CD14-positive monocyte (primary cell): Measurements from ENCODE around the gene WWTR1. TPM values are rescaled to one million over a fixed set of nuclear protein-coding genes. Genes with fewer than 3 reads are reported as not detected.

Source experiments
- DNase-seq, 3 donors: peaks; one replicate each; pipeline ENCODE4 v3.0.0-alpha.2; 2011 to 2022
- H2AFZ ChIP-seq: 2 replicates; pipeline ENCODE4 v1.6.0; 2012; ENCODE audit warnings: mild to moderate bottlenecking, low read depth, low read length, inconsistent platforms; ENCODE audit not compliant: insufficient read depth, poor library complexity, severe bottlenecking
- H3K27ac ChIP-seq, 2 donors: 1 replicate in 1 of 2; 2 replicates in 1 of 2; pipeline ENCODE4 v1.5.1; 2012 to 2013; ENCODE audit warnings: low read length in 2 of 2, control low read depth in 1 of 2, inconsistent platforms in 1 of 2, low read depth in 1 of 2, mild to moderate bottlenecking in 1 of 2
- H3K27me3 ChIP-seq, 2 donors: one replicate each; pipeline versions ENCODE4 v1.6.0 to v1.6.1; 2011 to 2013; ENCODE audit warnings: low read length in 2 of 2; ENCODE audit not compliant: control insufficient read depth in 2 of 2, insufficient read depth in 2 of 2
- H3K36me3 ChIP-seq, 2 donors: replicated peaks in 1 of 2; 1 replicate in 1 of 2; 2 replicates in 1 of 2; pipeline versions ENCODE4 v1.5.1 to v1.6.1; 2012 to 2013; ENCODE audit warnings: low read length in 2 of 2, control low read depth in 1 of 2, inconsistent platforms in 1 of 2, mild to moderate bottlenecking in 1 of 2; ENCODE audit not compliant: insufficient read depth in 2 of 2, control insufficient read depth in 1 of 2
- H3K4me1 ChIP-seq, 2 donors: 1 replicate in 1 of 2; 2 replicates in 1 of 2; pipeline versions ENCODE4 v1.5.1 to v1.6.1; 2012 to 2013; ENCODE audit warnings: low read length in 2 of 2, control low read depth in 1 of 2, inconsistent platforms in 1 of 2, mild to moderate bottlenecking in 1 of 2, moderate library complexity in 1 of 2; ENCODE audit not compliant: insufficient read depth in 2 of 2, control insufficient read depth in 1 of 2
- H3K4me2 ChIP-seq: replicated peaks from 2 replicates; pipeline ENCODE3; 2012; ENCODE audit warnings: low read length, moderate library complexity, mild to moderate bottlenecking; ENCODE audit not compliant: poor library complexity, severe bottlenecking; ENCODE audit errors: extremely low read depth
- H3K4me3 ChIP-seq, 3 experiments: fragments of 200-600 bp in 1 of 3; sonication (generic) in 1 of 3; replicated peaks in 1 of 3; 1 replicate in 2 of 3; 2 replicates in 1 of 3; pipeline ENCODE4 v1.5.1; 2011 to 2013; ENCODE audit warnings: low read length in 3 of 3, mild to moderate bottlenecking in 3 of 3, control low read depth in 2 of 3, low read depth in 2 of 3, inconsistent platforms in 1 of 3, moderate library complexity in 1 of 3
- H3K79me2 ChIP-seq: 2 replicates; pipeline ENCODE4 v1.6.0; 2012; ENCODE audit warnings: mild to moderate bottlenecking, control low read depth, inconsistent platforms, low read length, moderate library complexity; ENCODE audit not compliant: insufficient read depth
- H3K9ac ChIP-seq: 2 replicates; pipeline ENCODE4 v1.6.0; 2017; ENCODE audit warnings: low read length, mild to moderate bottlenecking; ENCODE audit not compliant: insufficient read depth, poor library complexity, severe bottlenecking
- H3K9me3 ChIP-seq, 2 donors: replicated peaks in 1 of 2; 1 replicate in 1 of 2; 2 replicates in 1 of 2; pipeline versions ENCODE4 v1.5.1 to v1.6.1; 2012 to 2013; ENCODE audit warnings: low read length in 2 of 2, control low read depth in 1 of 2; ENCODE audit not compliant: control insufficient read depth in 1 of 2, insufficient read depth in 1 of 2
- H4K20me1 ChIP-seq: 2 replicates; pipeline ENCODE4 v1.6.0; 2012; ENCODE audit warnings: mild to moderate bottlenecking, low read length, control low read depth, moderate library complexity; ENCODE audit not compliant: insufficient read depth
- H3K27ac Mint-ChIP-seq, 7 donors: one replicate each; pipeline ENCODE4 v1.8.0; 2020; ENCODE audit warnings: mild to moderate bottlenecking in 7 of 7, mixed read lengths in 7 of 7, moderate library complexity in 6 of 7, inconsistent platforms in 2 of 7
- H3K27me3 Mint-ChIP-seq, 3 donors: one replicate each; pipeline ENCODE4 v1.8.0; 2021 to 2022; ENCODE audit warnings: low read depth in 3 of 3, mild to moderate bottlenecking in 3 of 3, mixed read lengths in 3 of 3, moderate library complexity in 3 of 3, inconsistent platforms in 1 of 3
- H3K36me3 Mint-ChIP-seq, 2 donors: one replicate each; pipeline ENCODE4 v1.8.0; 2020; ENCODE audit warnings: mixed read lengths in 2 of 2, inconsistent platforms in 1 of 2, mild to moderate bottlenecking in 1 of 2
- H3K4me1 Mint-ChIP-seq: one replicate; pipeline ENCODE4 v1.8.0; 2020; ENCODE audit warnings: mild to moderate bottlenecking, mixed read lengths
- H3K4me3 Mint-ChIP-seq, 2 donors: one replicate each; pipeline ENCODE4 v1.8.0; 2020; ENCODE audit warnings: mild to moderate bottlenecking in 2 of 2, mixed read lengths in 2 of 2, moderate library complexity in 1 of 2
- H3K9me3 Mint-ChIP-seq, 7 donors: one replicate each; pipeline ENCODE4 v1.8.0; 2020 to 2022; ENCODE audit warnings: mixed read lengths in 7 of 7, mild to moderate bottlenecking in 6 of 7, moderate library complexity in 6 of 7, inconsistent platforms in 2 of 7
- CTCF ChIP-seq: fragments of 200-600 bp; IDR thresholded peaks from one replicate; pipeline ENCODE4 v1.8.0; 2022; ENCODE audit warnings: antibody characterized with exemption, mild to moderate bottlenecking
- WGBS: methylation state at CpG from one replicate; pipeline ENCODE4 v1.1.5; 2013; ENCODE audit warnings: missing lambda C conversion rate; ENCODE audit not compliant: insufficient coverage; 5-methylcytosine and 5-hydroxymethylcytosine counted together
- intact Hi-C, 2 donors: fragments of 100-400 bp; cut with micrococcal nuclease; formaldehyde crosslinking; loops; one replicate each; pipeline versions ENCODE4 v1.15.0 to v1.15.1; 2023
- polyA plus RNA-seq, 3 donors: library from polyadenylated mRNA; depleted of rRNA in 1 of 3; unstranded in 2 of 3; stranded (reverse) in 1 of 3; fragments of 300-500 nt in 2 of 3; fragments of >200 nt in 1 of 3; fragmentation: Illumina TruSeq in 2 of 3; gene quantifications; 1 replicate in 2 of 3; 2 replicates in 1 of 3; pipeline ENCODE4 v1.2.3, GENCODE V29; 2012 to 2021

Gene WWTR1
- polyA plus RNA-seq, 3 donors, result not detected

- Histone ChIP-seq H4K20me1 (no peaks in the 10 kb centered on the region), H3K9me3 (no peaks in the 10 kb centered on the region)
- H3K4me3 Mint-ChIP-seq, result no peak overlapping the region
Observed at GRCh38 chr3:149564079-149564478, 93.7 kb downstream of the WWTR1 start.

GRCh38 chr3:149563114-149563513 is 94.7 kb downstream of the WWTR1 start:
- Histone ChIP-seq H3K4me2 (no peak overlapping the region), H2AFZ (no peak overlapping the region), H3K4me3 (no peak overlapping the region), H3K9me3 (no peaks in the 10 kb centered on the region), H3K79me2 (no peaks in the 10 kb centered on the region), H4K20me1 (no peaks in the 10 kb centered on the region), H3K27me3 (peaks cover 5 to 14% of the 10 kb centered on the region in 2 donors), H3K9ac (no peak overlapping the region), H3K4me1 (no peaks in the 10 kb centered on the region), H3K27ac (no peak overlapping the region), H3K36me3 (no peaks in the 10 kb centered on the region)
- DNase-seq, result no peak
- no peaks in the 10 kb centered on the region for H3K9me3 Mint-ChIP-seq
- H3K4me3 Mint-ChIP-seq, result no peak overlapping the region
- H3K27ac Mint-ChIP-seq, result no peak overlapping the region
- H3K27me3 Mint-ChIP-seq, result peaks cover 19 to 44% (median 22%) of the 10 kb centered on the region in 3 donors
- no peaks in the 10 kb centered on the region for H3K36me3 Mint-ChIP-seq
- H3K4me1 Mint-ChIP-seq, result no peaks in the 10 kb centered on the region
- intact Hi-C loops, result no loop called here
- TF ChIP-seq CTCF, result no peak
- no CpG with 5 or more reads among the region's 5 CpGs for WGBS

More at GRCh38 chr3:149564079-149564478, 93.7 kb downstream of the WWTR1 start:
- DNase-seq, result no peak
- 90% methylated on average over 2 of the region's 2 CpGs for WGBS
- intact Hi-C loops, result no loop called here
- H3K4me1 Mint-ChIP-seq, result no peaks in the 10 kb centered on the region
- Histone ChIP-seq H3K27ac (no peak overlapping the region), H3K4me2 (no peak overlapping the region), H3K27me3 (peaks cover 5 to 14% of the 10 kb centered on the region in 2 donors), H3K36me3 (no peaks in the 10 kb centered on the region), H2AFZ (no peak overlapping the region), H3K79me2 (no peaks in the 10 kb centered on the region), H3K9ac (no peak overlapping the region), H3K4me3 (no peak overlapping the region), H3K4me1 (no peaks in the 10 kb centered on the region)
- TF ChIP-seq CTCF, result no peak
- H3K27me3 Mint-ChIP-seq, result peaks cover 19 to 45% (median 23%) of the 10 kb centered on the region in 3 donors
- no peak overlapping the region for H3K27ac Mint-ChIP-seq
- H3K36me3 Mint-ChIP-seq, result no peaks in the 10 kb centered on the region
- peaks cover 0 to 4% (median 0%) of the 10 kb centered on the region in 7 donors for H3K9me3 Mint-ChIP-seq
